Activated B cell treated with CpG ODN at 0.5 μM for 24 hours (primary cell): Measurements from ENCODE around the gene ANKS1B. TPM values are rescaled to one million over a fixed set of nuclear protein-coding genes. Genes with fewer than 3 reads are reported as not detected.

Experiments used
- ATAC-seq: fragments of 200-7000 bp; cut with Tn5 transposase; one replicate; pipeline ENCODE4 v1.10.0; 2021; ENCODE audit warnings: low read depth, mild to moderate bottlenecking, moderate library complexity
- CTCF ChIA-PET: fragments of 350-600 bp; sonication (Branson Sonifier 250); formaldehyde crosslinking; loops from one replicate; lab custom pipeline; 2021; ENCODE audit warnings: antibody characterized with exemption; lab: Charles Lee
- POLR2A ChIA-PET: fragments of 350-600 bp; sonication (Branson Sonifier 250); formaldehyde crosslinking; loops from one replicate; lab custom pipeline; 2021; ENCODE audit warnings: antibody characterized with exemption; lab: Charles Lee
- DNase-seq: peaks from one replicate; pipeline ENCODE4 v3.0.0; 2022
- H3K27ac Mint-ChIP-seq: one replicate; pipeline ENCODE4 v1.8.0; 2020; ENCODE audit warnings: mixed read lengths
- H3K27me3 Mint-ChIP-seq: one replicate; pipeline ENCODE4 v1.8.0; 2021; ENCODE audit warnings: mixed read lengths
- H3K36me3 Mint-ChIP-seq: one replicate; pipeline ENCODE4 v1.8.0; 2021; ENCODE audit warnings: low read depth, mixed read lengths
- H3K4me1 Mint-ChIP-seq: one replicate; pipeline ENCODE4 v1.8.0; 2021; ENCODE audit warnings: mixed read lengths
- H3K4me3 Mint-ChIP-seq: one replicate; pipeline ENCODE4 v1.8.0; 2020; ENCODE audit warnings: mild to moderate bottlenecking, mixed read lengths
- H3K9me3 Mint-ChIP-seq: one replicate; pipeline ENCODE4 v1.8.0; 2020; ENCODE audit warnings: mixed read lengths
- CTCF ChIP-seq: fragments of 200-600 bp; IDR thresholded peaks from one replicate; pipeline ENCODE4 v1.8.0; 2022; ENCODE audit warnings: antibody characterized with exemption, mild to moderate bottlenecking
- intact Hi-C: fragments of 100-400 bp; cut with micrococcal nuclease; formaldehyde crosslinking; loops from one replicate; pipeline ENCODE4 v1.15.1; 2024
- total RNA-seq: library from RNA; stranded (reverse); gene quantifications from 2 replicates; pipeline ENCODE4 v1.2.3, GENCODE V29; 2022

The ANKS1B gene
- total RNA-seq, 1 donor from 2014 or later, result not detected

GRCh38 chr12:99522456-99522855 lies 462.3 kb downstream of the ANKS1B start:
- Mint-ChIP-seq H3K27me3 (no peaks in the 10 kb centered on the region), H3K4me1 (no peaks in the 10 kb centered on the region), H3K4me3 (no peak overlapping the region), H3K27ac (no peak overlapping the region), H3K36me3 (no peaks in the 10 kb centered on the region), H3K9me3 (no peaks in the 10 kb centered on the region)
- no peak for ATAC-seq
- DNase-seq, result no peak
- intact Hi-C loops, result no loop called here
- ChIA-PET CTCF (no interaction called here), POLR2A (no interaction called here)
- no peak for TF ChIP-seq CTCF

GRCh38 chr12:99521664-99522063 lies 463.1 kb downstream of the ANKS1B start:
- TF ChIP-seq CTCF, result no peak
- ATAC-seq, result no peak

GRCh38 chr12:99513066-99513465 lies 471.7 kb downstream of the ANKS1B start:
- ATAC-seq (no peak), DNase-seq (no peak)
- Mint-ChIP-seq H3K27ac (no peak overlapping the region), H3K4me1 (no peaks in the 10 kb centered on the region), H3K36me3 (no peaks in the 10 kb centered on the region), H3K27me3 (no peaks in the 10 kb centered on the region), H3K4me3 (no peak overlapping the region), H3K9me3 (peaks cover 8% of the 10 kb centered on the region)
- ChIA-PET POLR2A (no interaction called here), CTCF (no interaction called here)
- intact Hi-C loops, result no loop called here
- TF ChIP-seq CTCF, result no peak

More at GRCh38 chr12:99521664-99522063, 463.1 kb downstream of the ANKS1B start:
- H3K4me3 Mint-ChIP-seq, result no peak overlapping the region
- H3K4me1 Mint-ChIP-seq, result no peaks in the 10 kb centered on the region
- no peak overlapping the region for H3K27ac Mint-ChIP-seq
- H3K36me3 Mint-ChIP-seq, result no peaks in the 10 kb centered on the region
- intact Hi-C loops, result no loop called here
- CTCF ChIA-PET, result no interaction called here
- POLR2A ChIA-PET, result no interaction called here
- no peaks in the 10 kb centered on the region for H3K9me3 Mint-ChIP-seq
- no peak for DNase-seq
- H3K27me3 Mint-ChIP-seq, result no peaks in the 10 kb centered on the region

GRCh38 chr12:99505805-99506204 lies 478.9 kb downstream of the ANKS1B start:
- no peak overlapping the region for H3K27ac Mint-ChIP-seq
- ATAC-seq (no peak), DNase-seq (no peak)
- intact Hi-C loops, result no loop called here
- no peaks in the 10 kb centered on the region for H3K4me1 Mint-ChIP-seq
- no peaks in the 10 kb centered on the region for H3K36me3 Mint-ChIP-seq
- ChIA-PET POLR2A (no interaction called here), CTCF (no interaction called here)
- no peaks in the 10 kb centered on the region for H3K9me3 Mint-ChIP-seq
- TF ChIP-seq CTCF, result no peak
- H3K4me3 Mint-ChIP-seq, result no peak overlapping the region
- no peaks in the 10 kb centered on the region for H3K27me3 Mint-ChIP-seq

- ChIA-PET POLR2A (no interaction called here), CTCF (no interaction called here)
- H3K9me3 Mint-ChIP-seq, result no peaks in the 10 kb centered on the region
- H3K27me3 Mint-ChIP-seq, result no peaks in the 10 kb centered on the region
- no peak overlapping the region for H3K4me3 Mint-ChIP-seq
- intact Hi-C loops, result no loop called here
- ATAC-seq, result no peak
- H3K36me3 Mint-ChIP-seq, result no peaks in the 10 kb centered on the region
- no peak for DNase-seq
- H3K4me1 Mint-ChIP-seq, result no peaks in the 10 kb centered on the region
- H3K27ac Mint-ChIP-seq, result no peak overlapping the region
- TF ChIP-seq CTCF, result no peak
Measured at GRCh38 chr12:99498756-99499155, 486.0 kb downstream of the ANKS1B start.
